Activated naive CD8-positive, alpha-beta T cell treated with anti-CD3 and anti-CD28 coated beads, Interleukin-2, amount 10 ng/mL, durations not matched to agents 7 days and 5 days (primary cell): ENCODE measurements around the gene GNRH2. TPM values are rescaled to one million over a fixed set of nuclear protein-coding genes. Genes with fewer than 3 reads are reported as not detected.

ENCODE experiments used
- ATAC-seq: fragments of 150-1000 bp; cut with Tn5 transposase; one replicate; pipeline ENCODE4 v1.10.0; 2021; ENCODE audit warnings: low read depth, moderate library complexity
- POLR2A ChIA-PET: fragments of 350-600 bp; sonication (Branson Sonifier 250); formaldehyde crosslinking; loops from one replicate; lab custom pipeline; 2021; ENCODE audit warnings: antibody characterized with exemption; lab: Charles Lee
- DNase-seq: peaks from one replicate; pipeline ENCODE4 v3.0.0; 2021
- H3K27ac Mint-ChIP-seq: one replicate; pipeline ENCODE4 v1.8.0; 2022; ENCODE audit warnings: mild to moderate bottlenecking, mixed read lengths
- H3K27me3 Mint-ChIP-seq: one replicate; pipeline ENCODE4 v1.8.0; 2022; ENCODE audit warnings: mild to moderate bottlenecking, moderate library complexity, mixed read lengths
- H3K36me3 Mint-ChIP-seq: one replicate; pipeline ENCODE4 v1.8.0; 2021; ENCODE audit warnings: mild to moderate bottlenecking, mixed read lengths
- H3K4me1 Mint-ChIP-seq: one replicate; pipeline ENCODE4 v1.8.0; 2021; ENCODE audit warnings: mixed read lengths
- H3K4me3 Mint-ChIP-seq: one replicate; pipeline ENCODE4 v1.8.0; 2022; ENCODE audit warnings: mild to moderate bottlenecking, moderate library complexity, mixed read lengths
- H3K9me3 Mint-ChIP-seq: one replicate; pipeline ENCODE4 v1.8.0; 2021; ENCODE audit warnings: mixed read lengths
- total RNA-seq, 2 experiments: library from RNA; stranded (reverse); gene quantifications; one replicate each; pipeline ENCODE4 v1.2.3, GENCODE V29; 2021

The GNRH2 gene
- total RNA-seq, 2 experiments from 2014 or later, result 0.85 to 1.6 TPM

- H3K27me3 Mint-ChIP-seq, result peaks cover 40% of the 10 kb centered on the region
- no peaks in the 10 kb centered on the region for H3K9me3 Mint-ChIP-seq
- peaks cover 5% of the 10 kb centered on the region for H3K4me1 Mint-ChIP-seq
- no peaks in the 10 kb centered on the region for H3K36me3 Mint-ChIP-seq
- ATAC-seq (no peak), DNase-seq (no peak)
- POLR2A ChIA-PET, result interaction anchor here (1.3 kb wide), 1 partner anchor 8 kb away, joined by 3 read pairs; no protein-coding TSS in a partner anchor
- no peak overlapping the region for H3K27ac Mint-ChIP-seq
- H3K4me3 Mint-ChIP-seq, result no peak overlapping the region
These were observed 41.6 kb downstream of the GNRH2 start for GRCh38 chr20:3084986-3085360.

GRCh38 chr20:3085571-3086072 lies 42.2 kb downstream of the GNRH2 start:
- Mint-ChIP-seq H3K4me3 (no peak overlapping the region), H3K9me3 (no peaks in the 10 kb centered on the region), H3K27ac (no peak overlapping the region), H3K27me3 (peaks cover 35% of the 10 kb centered on the region), H3K36me3 (no peaks in the 10 kb centered on the region), H3K4me1 (peaks cover 10% of the 10 kb centered on the region)
- no peak for ATAC-seq
- POLR2A ChIA-PET, result no interaction called here
- DNase-seq, result no peak

GRCh38 chr20:3088031-3088430 lies 44.6 kb downstream of the GNRH2 start:
- Mint-ChIP-seq H3K4me3 (no peak overlapping the region), H3K27me3 (peaks cover 26% of the 10 kb centered on the region), H3K27ac (no peak overlapping the region), H3K4me1 (peaks cover 15% of the 10 kb centered on the region), H3K9me3 (no peaks in the 10 kb centered on the region), H3K36me3 (no peaks in the 10 kb centered on the region)
- ATAC-seq, result no peak
- POLR2A ChIA-PET, result no interaction called here
- DNase-seq, result no peak

- no peak for ATAC-seq
- Mint-ChIP-seq H3K27ac (no peak overlapping the region), H3K4me1 (peaks cover 20% of the 10 kb centered on the region), H3K4me3 (no peak overlapping the region), H3K9me3 (no peaks in the 10 kb centered on the region), H3K27me3 (peaks cover 11% of the 10 kb centered on the region), H3K36me3 (no peaks in the 10 kb centered on the region)
- POLR2A ChIA-PET, result interaction anchor here (0.7 kb wide), 1 partner anchor 379 kb away, joined by 3 read pairs; no protein-coding TSS in a partner anchor
- DNase-seq, result no peak
These were observed 47.1 kb downstream of the GNRH2 start for GRCh38 chr20:3090565-3090964.

GRCh38 chr20:3092611-3093379 lies 49.4 kb downstream of the GNRH2 start:
- H3K9me3 Mint-ChIP-seq, result no peaks in the 10 kb centered on the region
- H3K27me3 Mint-ChIP-seq, result peaks cover 11% of the 10 kb centered on the region
- POLR2A ChIA-PET, result interaction anchor here (0.9 to 2.3 kb wide), 8 partner anchors 8 to 111 kb away, joined by 3 to 13 read pairs (median 3); partner anchors contain the start of gene AVP
- H3K4me3 Mint-ChIP-seq, result peak overlapping the region; percentile 93
- peak overlapping the region; percentile 97 for H3K27ac Mint-ChIP-seq
- no peaks in the 10 kb centered on the region for H3K36me3 Mint-ChIP-seq
- peaks cover 20% of the 10 kb centered on the region for H3K4me1 Mint-ChIP-seq
- DNase-seq (peak; percentile 72), ATAC-seq (peak; percentile 71)

GRCh38 chr20:3093861-3094361 lies 50.5 kb downstream of the GNRH2 start:
- ATAC-seq (peak; percentile 13), DNase-seq (no peak)
- Mint-ChIP-seq H3K4me3 (peak overlapping the region; percentile 65), H3K27ac (peak overlapping the region; percentile 43), H3K9me3 (no peaks in the 10 kb centered on the region), H3K36me3 (no peaks in the 10 kb centered on the region), H3K4me1 (peaks cover 20% of the 10 kb centered on the region), H3K27me3 (peaks cover 13% of the 10 kb centered on the region)
- POLR2A ChIA-PET, result interaction anchor here (1.3 to 2.3 kb wide), 2 partner anchors 7 to 16 kb away, joined by 3 to 13 read pairs; no protein-coding TSS in a partner anchor

- peaks cover 18% of the 10 kb centered on the region for H3K27me3 Mint-ChIP-seq
- no peak overlapping the region for H3K27ac Mint-ChIP-seq
- no peaks in the 10 kb centered on the region for H3K9me3 Mint-ChIP-seq
- peaks cover 20% of the 10 kb centered on the region for H3K4me1 Mint-ChIP-seq
- no peak overlapping the region for H3K4me3 Mint-ChIP-seq
- no peak for ATAC-seq
- POLR2A ChIA-PET, result no interaction called here
- H3K36me3 Mint-ChIP-seq, result no peaks in the 10 kb centered on the region
- no peak for DNase-seq
These were observed 51.6 kb downstream of the GNRH2 start for GRCh38 chr20:3094848-3095629.

Other genes starting within 250 kb of the GNRH2 start
- under 1 TPM; 0.25 to 0.31 TPM for gene CPXM1, start 243.0 kb upstream of the GNRH2 start, total RNA-seq
- not detected for gene C20orf141, start 228.6 kb upstream of the GNRH2 start, total RNA-seq
- gene TMEM239, start 227.3 kb upstream of the GNRH2 start, total RNA-seq, result not detected
- 10 to 100 TPM; 39.9 to 43.3 TPM for gene PCED1A, start 203.0 kb upstream of the GNRH2 start, total RNA-seq
- gene VPS16, start 202.9 kb upstream of the GNRH2 start, total RNA-seq, result 10 to 100 TPM; 54.6 to 56.7 TPM
- gene PTPRA, start 170.1 kb upstream of the GNRH2 start, total RNA-seq, result 10 to 100 TPM; 68.1 to 68.8 TPM
- 10 to 100 TPM; 30.4 to 32.6 TPM for gene MRPS26, start 2.4 kb downstream of the GNRH2 start, total RNA-seq
- under 1 TPM; 0.68 to 0.89 TPM for gene OXT, start 28.0 kb downstream of the GNRH2 start, total RNA-seq
- not detected for gene AVP, start 41.1 kb downstream of the GNRH2 start, total RNA-seq
- gene FASTKD5, start 116.2 kb downstream of the GNRH2 start, total RNA-seq, result 10 to 100 TPM; 21.3 to 21.7 TPM
- gene UBOX5, start 116.2 kb downstream of the GNRH2 start, total RNA-seq, result 1 to 10 TPM; 9.3 to 9.4 TPM
- gene LZTS3, start 129.9 kb downstream of the GNRH2 start, total RNA-seq, result 1 to 10 TPM; 2.1 to 2.5 TPM
- gene DDRGK1, start 161.1 kb downstream of the GNRH2 start, total RNA-seq, result 10 to 100 TPM; 58.1 to 59.2 TPM
- 10 to 100 TPM; 44.3 to 44.4 TPM for gene ITPA, start 165.9 kb downstream of the GNRH2 start, total RNA-seq
- gene SLC4A11, start 195.6 kb downstream of the GNRH2 start, total RNA-seq, result 1 to 10 TPM; 1.9 to 2.4 TPM